ENCODE data around the gene PTPRD. TPM values are rescaled to one million over a fixed set of nuclear protein-coding genes. Genes with fewer than 3 reads are reported as not detected.

Gene PTPRD
- total RNA-seq, 1 experiment from 2014 or later: 70.1 TPM

- Histone ChIP-seq H3K4me3 (ENCODE audit: low read depth, low read length) (no peak overlapping the region), H3K27me3 (replicated peaks; ENCODE audit: control insufficient read depth, insufficient read depth, low read length) (no peaks in the 10 kb centered on the region), H3K36me3 (ENCODE audit: control insufficient read depth, insufficient read depth, low read length) (no peaks in the 10 kb centered on the region), H3K9me3 (no peaks in the 10 kb centered on the region), H3K4me1 (no peaks in the 10 kb centered on the region)
- POLR2A ChIA-PET: no interaction called here
- DNase-seq: no peak
- BruUV-seq (replicated peaks): no TSS peak
- Mint-ChIP-seq H3K27ac (ENCODE audit: unreplicated experiment) (no peak overlapping the region), H3K36me3 (ENCODE audit: insufficient read depth, unreplicated experiment) (no peaks in the 10 kb centered on the region), H3K9me3 (ENCODE audit: unreplicated experiment) (no peaks in the 10 kb centered on the region), H3K4me1 (ENCODE audit: low read depth, unreplicated experiment) (no peaks in the 10 kb centered on the region), H3K27me3 (ENCODE audit: insufficient read depth, unreplicated experiment) (no peaks in the 10 kb centered on the region), H3K4me3 (ENCODE audit: unreplicated experiment) (no peak overlapping the region)
- intact Hi-C loops (cut with micrococcal nuclease; ENCODE audit: unreplicated experiment): no loop called here
- CTCF ChIA-PET: no interaction called here
- TF ChIP-seq CTCF (IDR thresholded peaks at IDR 0.05; ENCODE audit: insufficient read depth in 1 of 2, low read depth in 1 of 2, low read length in 1 of 2, severe bottlenecking in 1 of 2, unreplicated experiment in 1 of 2): no peak
These were observed 858.6 kb downstream of the PTPRD start for GRCh38 chr9:9754186-9754585.

GRCh38 chr9:9753266-9753665 lies 859.5 kb downstream of the PTPRD start:
- Histone ChIP-seq H3K4me1 (no peaks in the 10 kb centered on the region), H3K9me3 (no peaks in the 10 kb centered on the region), H3K4me3 (ENCODE audit: low read depth, low read length) (no peak overlapping the region), H3K36me3 (ENCODE audit: control insufficient read depth, insufficient read depth, low read length) (no peaks in the 10 kb centered on the region), H3K27me3 (replicated peaks; ENCODE audit: control insufficient read depth, insufficient read depth, low read length) (no peaks in the 10 kb centered on the region)
- Mint-ChIP-seq H3K27me3 (ENCODE audit: insufficient read depth, unreplicated experiment) (no peaks in the 10 kb centered on the region), H3K4me3 (ENCODE audit: unreplicated experiment) (no peak overlapping the region), H3K9me3 (ENCODE audit: unreplicated experiment) (no peaks in the 10 kb centered on the region), H3K27ac (ENCODE audit: unreplicated experiment) (no peak overlapping the region), H3K4me1 (ENCODE audit: low read depth, unreplicated experiment) (no peaks in the 10 kb centered on the region), H3K36me3 (ENCODE audit: insufficient read depth, unreplicated experiment) (no peaks in the 10 kb centered on the region)
- no peak for TF ChIP-seq CTCF (IDR thresholded peaks at IDR 0.05; ENCODE audit: insufficient read depth in 1 of 2, low read depth in 1 of 2, low read length in 1 of 2, severe bottlenecking in 1 of 2, unreplicated experiment in 1 of 2)
- intact Hi-C loops (cut with micrococcal nuclease; ENCODE audit: unreplicated experiment): no loop called here
- ChIA-PET CTCF (no interaction called here), POLR2A (no interaction called here)
- no TSS peak for BruUV-seq (replicated peaks)
- DNase-seq: no peak

- no peaks in the 10 kb centered on the region for H3K4me1 ChIP-seq
- H3K4me3 ChIP-seq (ENCODE audit: low read depth, low read length): no peak overlapping the region
- intact Hi-C loops (cut with micrococcal nuclease; ENCODE audit: unreplicated experiment): no loop called here
- H3K36me3 ChIP-seq (ENCODE audit: control insufficient read depth, insufficient read depth, low read length): no peaks in the 10 kb centered on the region
- Mint-ChIP-seq H3K36me3 (ENCODE audit: insufficient read depth, unreplicated experiment) (no peaks in the 10 kb centered on the region), H3K27me3 (ENCODE audit: insufficient read depth, unreplicated experiment) (no peaks in the 10 kb centered on the region), H3K4me3 (ENCODE audit: unreplicated experiment) (no peak overlapping the region), H3K27ac (ENCODE audit: unreplicated experiment) (no peak overlapping the region), H3K4me1 (ENCODE audit: low read depth, unreplicated experiment) (no peaks in the 10 kb centered on the region), H3K9me3 (ENCODE audit: unreplicated experiment) (no peaks in the 10 kb centered on the region)
- no peaks in the 10 kb centered on the region for H3K27me3 ChIP-seq (replicated peaks; ENCODE audit: control insufficient read depth, insufficient read depth, low read length)
- no TSS peak for BruUV-seq (replicated peaks)
- TF ChIP-seq CTCF (IDR thresholded peaks at IDR 0.05; ENCODE audit: insufficient read depth in 1 of 2, low read depth in 1 of 2, low read length in 1 of 2, severe bottlenecking in 1 of 2, unreplicated experiment in 1 of 2): no peak
- ChIA-PET POLR2A (no interaction called here), CTCF (no interaction called here)
- no peak for DNase-seq
- H3K9me3 ChIP-seq: no peaks in the 10 kb centered on the region
These were observed 860.1 kb downstream of the PTPRD start for GRCh38 chr9:9752722-9753121.
